ENCODE data around the gene MAPK1.
A peak's percentile ranks its signal among the peaks of the same experiment; 100 is the strongest.
"Not testable (repeated sequence)": the region's sequence is repeated elsewhere in the genome, so short reads cannot be mapped to it uniquely, and the experiment has no call there.

Gene MAPK1

GRCh38 chr22:21725956-21726649 is 141.3 kb downstream of the MAPK1 start:
- TF ChIP-seq CTCF (IDR thresholded peaks at IDR 0.05; ENCODE audit: low read depth, low read length) (no peak), EZH2phosphoT487 (IDR thresholded peaks at IDR 0.05; ENCODE audit: low read depth) (no peak)
- Histone ChIP-seq H3K4me2 (ENCODE audit: low read length) (peak overlapping the region; percentile 7; the same call in 1 of the 2 replicates), H3K27me3 (ENCODE audit: low read depth, low read length) (no peaks in the 10 kb centered on the region), H2AFZ (ENCODE audit: low read depth, low read length) (no peak overlapping the region), H3K4me3 (ENCODE audit: low read length) (no peak overlapping the region), H3K4me1 (ENCODE audit: low read length) (peaks cover 9% of the 10 kb centered on the region), H3K36me3 (replicated peaks; ENCODE audit: low read depth, low read length) (no peaks in the 10 kb centered on the region), H3K79me2 (ENCODE audit: low read length) (no peaks in the 10 kb centered on the region), H4K20me1 (ENCODE audit: insufficient read depth, low read length) (no peaks in the 10 kb centered on the region), H3K9me3 (ENCODE audit: insufficient read depth, low read length) (no peaks in the 10 kb centered on the region), H3K27ac (ENCODE audit: low read length) (no peak overlapping the region), H3K9ac (ENCODE audit: low read length) (no peak overlapping the region)

DNA sequence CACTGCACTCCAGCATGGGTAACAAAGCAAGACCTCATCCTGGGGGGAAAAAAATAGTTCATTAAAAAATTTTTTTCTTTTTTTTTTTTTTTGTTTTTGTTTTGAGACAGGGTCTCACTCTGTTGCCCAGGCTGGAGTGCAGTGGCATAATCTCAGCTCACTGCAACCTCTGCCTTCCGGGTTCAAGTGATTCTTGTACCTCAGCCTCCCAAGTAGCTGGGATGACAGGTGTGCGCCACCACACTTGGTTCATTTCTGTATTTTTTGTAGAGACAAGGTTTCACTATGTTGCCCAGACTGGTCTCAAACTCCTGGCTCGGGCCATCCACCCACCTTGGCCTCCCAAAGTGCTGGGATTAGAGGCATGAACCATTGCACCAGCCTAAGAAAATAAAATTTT is 142.9 kb downstream of the MAPK1 start:
- H3K27me3 ChIP-seq (ENCODE audit: low read depth, low read length); H3K9ac ChIP-seq (ENCODE audit: low read length); H3K79me2 ChIP-seq (ENCODE audit: low read length); H3K36me3 ChIP-seq (replicated peaks; ENCODE audit: low read depth, low read length); H3K4me2 ChIP-seq (ENCODE audit: low read length); H3K4me1 ChIP-seq (ENCODE audit: low read length); H3K9me3 ChIP-seq (ENCODE audit: insufficient read depth, low read length); H4K20me1 ChIP-seq (ENCODE audit: insufficient read depth, low read length); H2AFZ ChIP-seq (ENCODE audit: low read depth, low read length); H3K4me3 ChIP-seq (ENCODE audit: low read length); H3K27ac ChIP-seq (ENCODE audit: low read length): not testable (repeated sequence)

GRCh38 chr22:21721195-21721852 is 146.1 kb downstream of the MAPK1 start:
- H3K9ac ChIP-seq (ENCODE audit: low read length); H4K20me1 ChIP-seq (ENCODE audit: insufficient read depth, low read length); H3K27me3 ChIP-seq (ENCODE audit: low read depth, low read length); H2AFZ ChIP-seq (ENCODE audit: low read depth, low read length); H3K36me3 ChIP-seq (replicated peaks; ENCODE audit: low read depth, low read length); H3K9me3 ChIP-seq (ENCODE audit: insufficient read depth, low read length); H3K4me3 ChIP-seq (ENCODE audit: low read length); H3K4me2 ChIP-seq (ENCODE audit: low read length); H3K79me2 ChIP-seq (ENCODE audit: low read length); H3K27ac ChIP-seq (ENCODE audit: low read length): not testable (repeated sequence)
- peaks cover 11% of the 10 kb centered on the region for H3K4me1 ChIP-seq (ENCODE audit: low read length)

DNA sequence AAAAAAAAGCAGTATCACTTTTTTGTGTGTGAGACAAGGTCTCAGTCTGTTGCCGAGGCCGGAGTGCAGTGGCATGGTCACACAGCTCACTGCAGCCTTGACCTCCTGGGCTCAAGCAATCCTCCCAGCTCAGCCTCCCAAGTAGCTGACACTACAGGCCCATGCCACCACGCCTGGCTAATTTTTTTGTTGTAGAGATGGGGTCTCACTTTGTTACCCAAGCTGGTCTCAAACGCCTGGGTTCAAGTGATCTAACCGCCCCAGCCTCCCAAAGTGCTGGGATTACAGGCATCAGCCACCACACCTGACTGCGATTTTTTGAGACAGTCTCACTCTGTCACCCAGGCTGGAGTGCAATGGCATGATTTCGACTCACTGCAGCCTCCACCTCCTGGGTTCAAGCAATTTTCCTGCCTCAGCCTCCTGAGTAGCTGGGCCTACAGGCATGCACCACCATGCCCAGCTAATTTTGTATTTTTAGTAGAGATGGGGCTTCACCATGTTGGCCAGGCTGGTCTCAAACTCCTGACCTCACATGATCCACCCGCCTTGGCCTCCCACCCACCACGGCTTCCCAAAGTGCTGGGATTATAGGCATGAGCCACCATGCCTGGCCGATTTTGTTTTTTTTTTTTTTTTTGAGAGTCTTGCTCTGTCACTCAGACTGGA is 147.1 kb downstream of the MAPK1 start:
- not testable (repeated sequence) for H3K27me3 ChIP-seq (ENCODE audit: low read depth, low read length); H3K79me2 ChIP-seq (ENCODE audit: low read length); H3K36me3 ChIP-seq (replicated peaks; ENCODE audit: low read depth, low read length); H4K20me1 ChIP-seq (ENCODE audit: insufficient read depth, low read length); H3K9me3 ChIP-seq (ENCODE audit: insufficient read depth, low read length); H3K9ac ChIP-seq (ENCODE audit: low read length); H3K27ac ChIP-seq (ENCODE audit: low read length); H3K4me2 ChIP-seq (ENCODE audit: low read length); H3K4me1 ChIP-seq (ENCODE audit: low read length); H2AFZ ChIP-seq (ENCODE audit: low read depth, low read length); H3K4me3 ChIP-seq (ENCODE audit: low read length)

- H3K27ac ChIP-seq (ENCODE audit: low read length) = no peak overlapping the region
- no peak overlapping the region for H3K4me3 ChIP-seq (ENCODE audit: low read length)
- no peaks in the 10 kb centered on the region for H3K9me3 ChIP-seq (ENCODE audit: insufficient read depth, low read length)
- H3K4me1 ChIP-seq (ENCODE audit: low read length) = peaks cover 8% of the 10 kb centered on the region
- no peaks in the 10 kb centered on the region for H3K79me2 ChIP-seq (ENCODE audit: low read length)
- H3K9ac ChIP-seq (ENCODE audit: low read length) = no peak overlapping the region
- 0 out of 2 replicates have a peak, but pooled peaks cover 8% of the 10 kb centered on the region for H3K27me3 ChIP-seq (ENCODE audit: low read depth, low read length)
- H4K20me1 ChIP-seq (ENCODE audit: insufficient read depth, low read length) = no peaks in the 10 kb centered on the region
- TF ChIP-seq EZH2phosphoT487 (IDR thresholded peaks at IDR 0.05; ENCODE audit: low read depth) (no peak), CTCF (IDR thresholded peaks at IDR 0.05; ENCODE audit: low read depth, low read length) (no peak)
- peak overlapping the region; percentile 26 for H3K4me2 ChIP-seq (ENCODE audit: low read length)
- H2AFZ ChIP-seq (ENCODE audit: low read depth, low read length) = no peak overlapping the region
- no peaks in the 10 kb centered on the region for H3K36me3 ChIP-seq (replicated peaks; ENCODE audit: low read depth, low read length)
These were observed 148.4 kb downstream of the MAPK1 start for GRCh38 chr22:21719024-21719423.
